LNCaP clone FGC (cell line): ENCODE measurements around the gene SGTB.

Experiments used
- DNase-seq: peaks from one replicate; pipeline ENCODE4 v3.0.0-alpha.2; 2011; ENCODE audit warnings: low read depth
- H3K4me3 ChIP-seq: 2 replicates; pipeline ENCODE4 v1.5.1; 2011; ENCODE audit warnings: mild to moderate bottlenecking, low read depth, low read length, control low read depth
- CTCF ChIP-seq: IDR thresholded peaks from 2 replicates; pipeline ENCODE4 v1.5.1; 2012; ENCODE audit warnings: mild to moderate bottlenecking; ENCODE audit not compliant: control insufficient read depth, insufficient read depth; ENCODE audit errors: extremely low read depth

Gene SGTB

DNA sequence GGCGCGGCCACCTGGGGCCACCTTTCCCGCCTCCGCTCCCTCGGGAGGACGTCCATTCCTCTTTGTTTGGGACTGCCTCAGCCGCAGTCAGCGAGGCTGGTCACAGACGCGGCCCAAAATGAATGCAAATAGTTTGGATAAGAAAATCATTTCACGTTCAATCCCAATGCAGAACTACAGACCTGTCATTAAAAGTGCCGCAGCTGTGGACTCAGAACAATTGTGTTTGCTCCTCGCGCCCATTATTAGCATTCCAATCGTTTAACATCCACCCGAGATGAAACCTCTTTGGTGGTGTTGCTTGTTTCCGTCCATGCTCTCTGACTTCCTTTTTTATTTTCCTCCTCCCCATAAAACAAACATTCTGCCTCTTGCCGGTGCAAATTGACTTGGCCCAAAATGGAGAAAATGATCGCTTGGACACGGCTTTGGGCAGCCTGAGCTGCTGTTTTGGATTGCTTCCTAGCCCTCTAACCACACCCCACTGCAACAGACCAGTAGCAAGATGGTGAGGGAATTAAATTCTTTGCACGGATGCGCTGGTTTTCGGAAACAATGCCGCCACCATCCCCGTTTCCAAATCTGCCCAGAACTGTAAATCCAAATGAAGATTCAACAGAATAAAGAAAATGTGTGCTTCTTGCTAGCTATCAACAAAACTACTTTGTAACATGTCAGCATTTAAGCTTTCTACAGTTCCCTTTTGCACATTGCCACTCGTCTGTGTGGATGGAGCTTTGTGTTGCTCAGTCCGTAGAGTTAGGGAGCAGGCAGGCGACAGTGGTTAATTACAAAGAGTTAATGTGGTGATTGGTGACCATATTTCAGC lies 880 bp upstream of the SGTB start:
- peak; percentile 57 for DNase-seq
- peak overlapping the region; percentile 68 for H3K4me3 ChIP-seq
- no peak for TF ChIP-seq CTCF

- peak overlapping the region; percentile 68 for H3K4me3 ChIP-seq
- DNase-seq: peak; percentile 23
- no peak for TF ChIP-seq CTCF
These were observed 724 bp downstream of the SGTB start for GRCh38 chr5:65721050-65721719.

DNA sequence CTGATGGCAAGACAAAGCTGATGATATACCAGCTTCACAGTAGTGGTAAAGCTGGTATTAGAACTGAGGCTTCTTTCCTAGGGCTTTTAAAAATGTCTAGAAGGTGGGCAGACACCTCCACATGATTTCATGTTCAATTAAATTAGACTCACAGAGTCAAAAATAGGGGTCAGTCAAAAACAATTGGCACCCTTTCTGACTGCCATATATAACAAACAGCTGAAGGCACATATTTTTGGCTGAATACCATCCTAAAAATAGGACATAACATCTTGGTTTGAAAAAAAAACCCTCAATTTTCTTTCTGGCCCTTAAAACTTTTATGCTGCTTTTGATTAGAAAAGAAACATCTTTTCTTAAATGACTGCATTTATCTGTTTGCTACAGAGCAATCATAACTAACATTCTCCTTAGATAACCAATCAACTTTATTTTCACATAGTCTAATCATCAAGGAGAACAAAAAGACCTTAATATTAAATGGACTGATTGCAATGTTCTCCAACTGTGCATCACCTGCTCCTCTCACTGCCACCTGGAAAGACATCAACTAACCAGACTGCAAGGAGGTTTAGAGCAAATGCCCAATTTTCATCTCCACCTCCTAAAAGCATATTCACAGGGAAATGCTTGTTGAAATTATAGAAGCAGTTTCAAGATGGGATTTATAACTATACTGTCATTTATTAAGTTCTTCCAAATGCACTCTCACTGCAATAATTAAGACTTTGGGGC lies 3.2 kb downstream of the SGTB start:
- no peak for TF ChIP-seq CTCF
- no peak overlapping the region for H3K4me3 ChIP-seq
- DNase-seq: no peak

GRCh38 chr5:65708145-65708544 lies 13.8 kb downstream of the SGTB start:
- no peak for DNase-seq
- H3K4me3 ChIP-seq: no peak overlapping the region
- TF ChIP-seq CTCF: no peak

DNA sequence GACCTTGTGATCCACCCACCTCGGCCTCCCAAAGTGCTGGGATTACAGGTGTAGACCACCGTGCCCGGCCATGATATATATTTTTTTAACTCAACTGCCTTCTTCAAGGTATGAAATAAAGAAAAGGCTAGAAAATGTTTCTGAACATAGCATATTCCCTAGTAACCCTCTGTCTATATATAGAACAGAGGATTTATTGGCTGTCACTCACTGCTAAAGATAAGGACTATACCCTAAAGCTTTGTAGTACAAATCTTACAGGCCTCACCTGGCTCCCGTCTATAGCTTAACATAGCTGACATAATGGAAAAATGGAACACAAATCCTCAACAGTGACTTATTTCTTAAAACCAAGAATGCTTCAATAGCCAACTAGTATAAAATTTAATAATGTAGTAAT lies 14.2 kb downstream of the SGTB start:
- no peak for DNase-seq
- no peak for TF ChIP-seq CTCF

GRCh38 chr5:65704621-65705239 lies 17.2 kb downstream of the SGTB start:
- TF ChIP-seq CTCF: no peak
- DNase-seq: no peak
- no peak overlapping the region for H3K4me3 ChIP-seq

More for the DNA sequence above, 14.2 kb downstream of the SGTB start:
- H3K4me3 ChIP-seq: no peak overlapping the region
